Kidney (tissue), 14 donors: ENCODE results near the gene BCAS3. TPM values are rescaled to one million over a fixed set of nuclear protein-coding genes. Genes with fewer than 3 reads are reported as not detected.

ENCODE experiments used
- DNase-seq, 5 donors: peaks; one replicate each; pipeline ENCODE4 v3.0.0-alpha.2; 2013 to 2020
- FAIRE-seq: peaks from 2 replicates; lab custom pipeline; 2012; peaks lifted over from hg19 to GRCh38; lab: Jason Lieb, UNC
- H3K27ac ChIP-seq, 2 donors: one replicate each; pipeline ENCODE4 v1.7.0; 2013; ENCODE audit warnings: low read depth in 2 of 2, low read length in 2 of 2, inconsistent platforms in 1 of 2
- H3K27me3 ChIP-seq: one replicate; pipeline ENCODE4 v1.7.1; 2013; ENCODE audit warnings: low read length, inconsistent platforms; ENCODE audit not compliant: control insufficient read depth, insufficient read depth
- H3K36me3 ChIP-seq, 3 donors: one replicate each; pipeline versions ENCODE4 v1.7.0 to v1.7.1; 2013; ENCODE audit warnings: low read length in 3 of 3, control low read depth in 1 of 3, inconsistent platforms in 1 of 3; ENCODE audit not compliant: insufficient read depth in 3 of 3, control insufficient read depth in 2 of 3
- H3K4me1 ChIP-seq, 3 donors: one replicate each; pipeline versions ENCODE4 v1.7.0 to v1.7.1; 2013; ENCODE audit warnings: low read length in 3 of 3, inconsistent platforms in 1 of 3, low read depth in 1 of 3; ENCODE audit not compliant: control insufficient read depth in 2 of 3, insufficient read depth in 2 of 3
- H3K4me3 ChIP-seq, 3 donors: one replicate each; pipeline versions ENCODE4 v1.7.0 to v1.8.1; 2013; ENCODE audit warnings: low read length in 3 of 3, control low read depth in 1 of 3, inconsistent platforms in 1 of 3
- H3K9ac ChIP-seq, 3 donors: one replicate each; pipeline versions ENCODE4 v1.7.0 to v1.7.1; 2013; ENCODE audit warnings: low read length in 3 of 3, control low read depth in 1 of 3, inconsistent platforms in 1 of 3
- H3K9me3 ChIP-seq, 3 donors: one replicate each; pipeline versions ENCODE4 v1.7.0 to v1.7.1; 2013; ENCODE audit warnings: low read length in 3 of 3, control low read depth in 1 of 3, inconsistent platforms in 1 of 3; ENCODE audit not compliant: control insufficient read depth in 2 of 3, insufficient read depth in 1 of 3
- intact Hi-C: fragments of 100-400 bp; cut with DNase I; formaldehyde crosslinking; loops from one replicate; pipeline ENCODE4 v1.11.1; 2022
- polyA plus RNA-seq: library from polyadenylated mRNA; stranded (reverse); fragments of 350-450 nt; fragmentation: Illumina TruSeq; extraction: RNeasy Lipid Tissue Mini Kit (QIAGEN cat#74804); gene quantifications from one replicate; pipeline ENCODE4 v1.2.3, GENCODE V29; 2014; ENCODE audit warnings: low read depth, low replicate concordance; ENCODE audit not compliant: insufficient read depth
- total RNA-seq: library from RNA; stranded (reverse); fragmentation: NEBNext Ultra II Directional; extraction: Animal tissue kit (Norgen Biotek cat#: 25700); gene quantifications from one replicate; pipeline ENCODE4 v1.2.1, GENCODE V29; 2021
- TF ChIP-seq, protein P1 (sequence below): IDR thresholded peaks from 3 replicates; pipeline ENCODE4 v1.5.1; 2012; ENCODE audit warnings: mild to moderate bottlenecking, moderate library complexity, borderline replicate concordance; ENCODE audit not compliant: insufficient read depth; ENCODE audit errors: extremely low read depth
- donor health status: control.
- donor health status: control.
- donor health status: control.
- donor health status: control.
- donor health status: control.
- donor health status: DM: yes; HTN: yes; CAD: no.
- donor health status: Normal renal cell carcinoma (clear cell type).

Gene BCAS3
- total and polyA plus RNA-seq, 2 donors from 2014 or later: 18.3 to 44.1 TPM

GRCh38 chr17:61221597-61222471, 544.2 kb downstream of the BCAS3 start:
- TF ChIP-seq, protein P1, sequence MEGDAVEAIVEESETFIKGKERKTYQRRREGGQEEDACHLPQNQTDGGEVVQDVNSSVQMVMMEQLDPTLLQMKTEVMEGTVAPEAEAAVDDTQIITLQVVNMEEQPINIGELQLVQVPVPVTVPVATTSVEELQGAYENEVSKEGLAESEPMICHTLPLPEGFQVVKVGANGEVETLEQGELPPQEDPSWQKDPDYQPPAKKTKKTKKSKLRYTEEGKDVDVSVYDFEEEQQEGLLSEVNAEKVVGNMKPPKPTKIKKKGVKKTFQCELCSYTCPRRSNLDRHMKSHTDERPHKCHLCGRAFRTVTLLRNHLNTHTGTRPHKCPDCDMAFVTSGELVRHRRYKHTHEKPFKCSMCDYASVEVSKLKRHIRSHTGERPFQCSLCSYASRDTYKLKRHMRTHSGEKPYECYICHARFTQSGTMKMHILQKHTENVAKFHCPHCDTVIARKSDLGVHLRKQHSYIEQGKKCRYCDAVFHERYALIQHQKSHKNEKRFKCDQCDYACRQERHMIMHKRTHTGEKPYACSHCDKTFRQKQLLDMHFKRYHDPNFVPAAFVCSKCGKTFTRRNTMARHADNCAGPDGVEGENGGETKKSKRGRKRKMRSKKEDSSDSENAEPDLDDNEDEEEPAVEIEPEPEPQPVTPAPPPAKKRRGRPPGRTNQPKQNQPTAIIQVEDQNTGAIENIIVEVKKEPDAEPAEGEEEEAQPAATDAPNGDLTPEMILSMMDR: no peak
- FAIRE-seq (no peak), DNase-seq (no peak)
- Histone ChIP-seq H3K9ac (no peak overlapping the region), H3K9me3 (no peaks in the 10 kb centered on the region), H3K27me3 (no peaks in the 10 kb centered on the region), H3K4me1 (peaks cover 0 to 3% (median 0%) of the 10 kb centered on the region in 3 donors), H3K36me3 (no peaks in the 10 kb centered on the region), H3K27ac (no peak overlapping the region), H3K4me3 (no peak overlapping the region)
- intact Hi-C loops: no loop called here

DNA sequence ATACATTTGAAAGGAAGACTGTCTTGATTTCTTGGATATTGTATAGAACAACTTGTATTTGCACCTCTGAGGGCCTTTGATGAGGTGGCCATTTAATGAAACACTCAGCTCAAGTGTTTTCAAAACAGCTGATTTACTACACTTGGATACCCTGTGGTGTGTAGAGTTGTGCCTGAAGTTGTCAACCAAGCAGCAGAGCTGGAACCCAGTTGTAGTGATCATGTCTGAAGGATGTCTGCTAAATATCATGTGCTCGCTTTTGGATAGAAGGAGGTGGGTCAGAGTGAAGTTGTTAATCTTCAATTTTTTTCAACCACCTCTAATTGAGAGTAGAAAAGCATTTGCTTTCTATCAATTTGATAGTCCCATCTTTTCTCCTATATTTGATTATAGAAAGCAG, 546.1 kb downstream of the BCAS3 start:
- Histone ChIP-seq H3K36me3 (no peaks in the 10 kb centered on the region), H3K9me3 (no peaks in the 10 kb centered on the region), H3K27ac (no peak overlapping the region), H3K4me1 (no peaks in the 10 kb centered on the region), H3K9ac (no peak overlapping the region), H3K27me3 (no peaks in the 10 kb centered on the region), H3K4me3 (no peak overlapping the region)
- TF ChIP-seq, protein P1: no peak
- intact Hi-C loops: no loop called here
- FAIRE-seq: no peak
- DNase-seq: no peak

DNA sequence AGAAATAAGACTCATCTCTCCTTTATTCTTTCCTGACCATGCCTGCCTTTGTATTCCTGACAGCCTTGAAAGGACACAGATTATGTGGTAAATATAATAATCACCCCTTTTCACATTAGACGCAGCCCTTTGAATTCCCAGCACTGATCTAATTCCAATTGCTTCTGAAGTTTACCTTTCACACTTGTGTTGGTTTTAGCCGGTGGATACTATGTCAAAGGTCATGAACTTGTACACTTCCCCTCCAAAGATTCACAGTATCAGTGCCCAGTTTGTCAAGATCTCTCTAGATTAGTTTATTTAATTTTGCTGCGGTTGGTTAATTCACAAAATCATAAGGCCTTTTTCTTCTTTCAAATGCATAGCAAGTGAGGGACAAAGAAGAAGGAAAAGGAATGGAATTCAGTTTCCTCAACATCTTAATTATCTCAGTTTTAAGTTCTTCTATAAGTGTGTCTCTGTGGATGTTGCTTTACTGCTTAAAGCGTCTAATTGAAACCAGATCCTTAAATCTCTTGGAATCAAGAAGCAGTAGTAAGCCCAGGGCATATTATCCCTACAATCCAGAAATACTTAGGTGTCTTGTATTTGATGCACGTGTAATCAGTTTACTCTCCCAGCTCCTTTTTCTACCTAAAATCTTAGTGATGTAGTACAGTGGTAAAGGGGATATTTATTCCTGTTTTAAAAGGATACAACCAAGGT, 547.7 kb downstream of the BCAS3 start:
- no peaks in the 10 kb centered on the region for H3K27me3 ChIP-seq
- H3K36me3 ChIP-seq: no peaks in the 10 kb centered on the region
- no peaks in the 10 kb centered on the region for H3K9me3 ChIP-seq
- no peak overlapping the region for H3K9ac ChIP-seq
- H3K27ac ChIP-seq: no peak overlapping the region
- H3K4me3 ChIP-seq: no peak overlapping the region
- intact Hi-C loops: no loop called here
- FAIRE-seq (no peak), DNase-seq (no peak)
- TF ChIP-seq, protein P1: no peak
- no peaks in the 10 kb centered on the region for H3K4me1 ChIP-seq
